Measurements from ENCODE around the gene SDC4.

SDC4 gene

DNA sequence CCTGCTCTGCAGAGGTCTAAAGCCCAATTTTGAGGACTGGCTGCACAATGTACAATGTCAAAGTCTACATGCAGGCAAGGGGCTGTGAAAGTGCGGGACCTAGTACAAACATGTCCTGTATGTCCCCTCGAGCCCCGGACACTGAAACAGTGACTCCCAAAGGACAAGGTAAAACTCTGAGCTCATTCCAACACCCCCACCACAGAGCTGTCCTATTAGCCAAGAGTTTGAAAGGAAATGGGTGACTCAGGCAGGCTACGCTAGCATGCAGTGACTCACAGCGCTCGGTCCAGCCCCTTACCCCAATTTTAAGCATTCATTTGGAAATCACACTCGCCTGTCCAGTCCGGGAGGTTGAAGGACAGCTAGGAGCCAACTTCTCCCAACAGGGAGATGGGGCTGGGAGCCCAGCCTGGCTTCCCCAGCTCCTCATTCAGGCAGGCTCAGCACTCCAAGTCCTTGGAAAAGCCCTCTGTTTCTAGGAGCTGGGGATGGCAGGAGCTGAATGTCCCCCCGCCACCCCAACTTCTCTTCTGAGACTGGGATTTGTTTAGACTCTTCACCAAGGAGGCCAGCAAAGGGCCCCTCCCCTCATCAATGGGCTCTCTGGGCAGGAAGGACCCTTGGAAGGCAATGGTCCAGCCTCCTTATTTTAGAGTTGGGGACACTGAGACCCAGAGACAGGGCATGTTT, 3.9 kb downstream of the SDC4 start:
- Histone ChIP-seq H4K20me1 (no peaks in the 10 kb centered on the region), H3K4me1 (peaks cover 51% of the 10 kb centered on the region), H3K27ac (no peak overlapping the region), H3K36me3 (no peaks in the 10 kb centered on the region), H3K4me2 (peak overlapping the region; percentile 99), H3K4me3 (no peak overlapping the region), H3K27me3 (peaks cover 23% of the 10 kb centered on the region), H3K9ac (no peak overlapping the region), H3K9me3 (no peaks in the 10 kb centered on the region)
- no peak for TF ChIP-seq Cebpa-rat (IDR thresholded peaks at IDR 0.05)

DNA sequence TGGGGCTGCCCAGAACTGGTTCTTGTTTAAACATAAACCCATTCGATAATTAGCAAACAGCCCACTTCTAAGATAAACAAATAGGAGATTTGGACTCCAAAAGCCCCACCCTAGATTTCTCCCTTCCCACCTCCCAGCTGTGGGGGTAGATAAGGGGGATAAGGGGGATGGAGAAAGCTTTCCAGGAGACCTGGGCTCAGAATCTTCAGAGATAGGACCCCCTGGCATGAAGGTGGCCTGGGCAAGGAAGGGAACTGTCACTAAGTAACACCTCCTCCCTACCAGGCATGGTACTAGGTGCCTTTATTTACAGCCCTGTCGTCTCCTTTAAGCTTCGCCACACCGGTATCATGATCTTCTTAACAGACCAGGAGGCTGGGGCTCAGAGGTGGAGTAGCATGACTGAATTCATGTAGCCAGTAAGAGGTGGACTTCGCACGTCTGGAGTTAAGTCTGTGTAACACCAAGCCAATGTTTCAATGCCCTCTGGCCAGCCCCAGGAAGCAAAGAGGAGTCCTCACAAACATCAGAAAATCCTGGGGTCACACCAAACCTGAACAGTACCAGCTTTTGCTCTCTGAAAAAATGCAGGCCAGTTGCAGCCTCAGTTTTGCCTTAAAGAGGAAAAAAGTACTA, 4.6 kb downstream of the SDC4 start:
- Histone ChIP-seq H3K27ac (no peak overlapping the region), H3K9me3 (no peaks in the 10 kb centered on the region), H3K27me3 (peaks cover 23% of the 10 kb centered on the region), H3K36me3 (no peaks in the 10 kb centered on the region), H4K20me1 (no peaks in the 10 kb centered on the region), H3K4me2 (no peak overlapping the region), H3K9ac (no peak overlapping the region), H3K4me3 (no peak overlapping the region), H3K4me1 (peaks cover 56% of the 10 kb centered on the region)
- no peak for TF ChIP-seq Cebpa-rat (IDR thresholded peaks at IDR 0.05)

DNA sequence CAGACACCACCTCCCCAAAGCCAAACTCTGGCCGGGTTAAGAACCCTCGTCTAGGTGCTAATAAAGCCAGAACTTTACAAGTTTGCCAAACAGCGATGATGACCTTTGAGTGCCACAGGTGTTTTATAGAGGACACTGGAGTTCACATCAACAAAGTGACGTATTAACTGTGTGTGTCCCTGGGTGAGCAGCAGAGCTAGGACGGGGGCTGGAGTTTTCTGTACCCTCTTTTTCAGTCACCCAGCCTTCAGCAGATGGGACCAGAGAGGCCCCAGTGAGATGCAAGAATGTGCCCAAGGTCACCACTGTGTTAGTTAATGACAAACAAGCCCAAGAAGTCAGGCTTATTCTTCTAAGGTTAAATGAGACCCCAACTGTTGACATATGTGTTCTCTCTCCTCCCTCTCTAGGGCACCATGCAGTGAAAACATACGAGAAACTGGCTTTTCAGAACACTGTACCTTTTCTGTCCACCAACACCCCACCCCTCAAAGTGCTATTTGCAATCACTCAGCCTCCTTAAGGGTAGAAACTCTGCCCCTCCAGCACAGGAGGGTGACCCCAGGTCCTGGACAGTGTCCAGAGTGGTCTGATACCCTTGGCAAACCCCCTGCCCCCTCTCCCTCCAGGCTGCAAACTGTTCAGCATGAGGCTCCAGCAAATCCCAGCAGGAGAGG, 5.2 kb downstream of the SDC4 start:
- no peaks in the 10 kb centered on the region for H4K20me1 ChIP-seq
- H3K4me2 ChIP-seq = no peak overlapping the region
- no peak for TF ChIP-seq Cebpa-rat (IDR thresholded peaks at IDR 0.05)
- no peaks in the 10 kb centered on the region for H3K36me3 ChIP-seq
- H3K4me3 ChIP-seq = no peak overlapping the region
- H3K4me1 ChIP-seq = peaks cover 52% of the 10 kb centered on the region
- no peaks in the 10 kb centered on the region for H3K9me3 ChIP-seq
- no peak overlapping the region for H3K27ac ChIP-seq
- H3K9ac ChIP-seq = no peak overlapping the region
- peaks cover 23% of the 10 kb centered on the region for H3K27me3 ChIP-seq

DNA sequence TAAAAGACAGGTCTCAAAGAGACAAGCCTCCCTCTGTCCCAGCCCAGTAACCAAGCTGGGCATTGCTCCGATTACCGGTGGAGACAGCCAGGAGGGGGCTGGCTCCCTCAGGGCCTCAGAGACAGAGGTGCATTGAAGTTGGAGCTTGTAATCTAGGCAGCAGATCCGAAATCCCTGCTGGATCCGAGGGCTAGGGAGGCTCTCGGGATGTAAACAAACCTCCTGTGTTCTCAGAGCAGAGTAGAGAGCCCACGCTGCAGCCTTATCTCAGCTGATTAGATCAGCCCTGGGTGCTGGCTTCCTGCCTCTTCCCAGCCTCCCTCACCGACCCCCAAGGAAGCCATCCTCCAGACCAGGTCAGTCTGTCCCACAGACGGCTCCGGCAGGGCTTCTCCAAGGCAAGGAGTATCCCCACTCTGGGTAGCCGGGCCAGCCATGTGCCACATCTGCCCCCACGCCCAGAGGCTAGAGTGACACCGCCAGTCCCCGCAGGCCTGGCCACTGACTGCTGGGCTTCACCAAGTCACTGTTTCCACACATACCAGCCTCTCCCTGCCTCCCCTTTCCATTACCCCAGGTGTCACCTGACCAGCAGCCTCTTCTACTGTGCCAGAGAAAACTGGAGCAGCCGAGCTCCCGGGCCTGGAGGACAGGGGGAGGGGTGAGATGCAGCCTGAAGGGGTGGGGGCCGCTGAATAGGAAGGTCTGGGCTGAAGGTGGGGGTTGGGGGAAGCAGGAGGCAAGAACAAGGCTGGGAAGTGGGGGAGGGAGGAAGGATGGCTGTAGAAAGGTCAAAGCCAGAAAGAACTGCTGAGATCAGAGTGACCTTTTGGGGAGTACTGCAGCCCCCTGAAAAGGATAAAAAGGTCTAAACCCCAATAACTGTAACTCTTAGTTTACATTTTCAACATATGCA, 6.0 kb downstream of the SDC4 start:
- TF ChIP-seq Cebpa-rat (IDR thresholded peaks at IDR 0.05) = no peak
- peaks cover 17% of the 10 kb centered on the region for H3K27me3 ChIP-seq
- no peak overlapping the region for H3K4me3 ChIP-seq
- H3K4me2 ChIP-seq = no peak overlapping the region
- H3K27ac ChIP-seq = no peak overlapping the region
- H3K4me1 ChIP-seq = peaks cover 44% of the 10 kb centered on the region
- H3K36me3 ChIP-seq = no peaks in the 10 kb centered on the region
- no peaks in the 10 kb centered on the region for H4K20me1 ChIP-seq
- no peaks in the 10 kb centered on the region for H3K9me3 ChIP-seq
- no peak overlapping the region for H3K9ac ChIP-seq

DNA sequence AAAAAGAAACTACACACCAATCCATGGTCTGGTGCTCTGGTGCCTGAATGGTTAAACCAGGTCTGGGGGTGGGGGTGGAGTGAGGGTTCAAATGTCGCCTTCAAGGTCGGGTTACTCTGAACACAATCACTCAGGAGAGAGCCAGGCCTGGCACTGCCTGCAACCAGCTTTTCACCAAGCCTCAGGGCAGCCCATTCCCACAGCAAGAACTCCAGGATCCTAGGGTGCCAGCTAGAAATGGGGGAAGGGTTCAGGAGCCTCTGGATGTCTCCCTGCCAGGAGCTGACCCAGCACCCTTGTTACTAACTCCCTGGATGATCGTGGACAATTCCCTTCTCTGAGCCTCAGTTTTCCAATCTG, 6.7 kb downstream of the SDC4 start:
- H3K36me3 ChIP-seq = no peaks in the 10 kb centered on the region

DNA sequence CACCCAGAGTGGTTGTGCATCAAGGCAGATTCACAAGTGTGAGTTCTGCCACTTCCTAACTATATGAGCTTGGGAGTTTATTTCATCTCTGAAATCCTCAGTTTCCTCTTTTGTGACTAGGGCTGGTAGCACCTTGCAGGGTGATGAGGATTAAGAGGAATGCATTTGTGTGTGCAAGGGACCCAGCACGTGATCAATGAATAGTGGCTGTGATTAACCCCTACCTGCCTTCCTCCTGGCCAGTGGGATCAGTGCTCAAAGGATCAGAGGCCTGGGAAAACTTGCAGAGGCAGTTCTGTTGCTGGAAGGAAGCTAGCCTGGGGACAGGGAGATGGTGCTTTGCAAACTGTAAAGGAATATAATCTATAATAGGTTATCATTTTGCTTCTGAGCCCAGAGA, 7.3 kb downstream of the SDC4 start:
- no peaks in the 10 kb centered on the region for H4K20me1 ChIP-seq
- no peak overlapping the region for H3K9ac ChIP-seq
- H3K27me3 ChIP-seq = peaks cover 6% of the 10 kb centered on the region; the same call in 1 of the 2 replicates
- no peaks in the 10 kb centered on the region for H3K9me3 ChIP-seq
- H3K4me2 ChIP-seq = no peak overlapping the region
- H3K27ac ChIP-seq = no peak overlapping the region
- peaks cover 31% of the 10 kb centered on the region for H3K4me1 ChIP-seq
- no peak for TF ChIP-seq Cebpa-rat (IDR thresholded peaks at IDR 0.05)
- H3K36me3 ChIP-seq = no peaks in the 10 kb centered on the region
- H3K4me3 ChIP-seq = no peak overlapping the region

More for the DNA sequence above, 6.7 kb downstream of the SDC4 start:
- Histone ChIP-seq H3K9me3 (no peaks in the 10 kb centered on the region), H3K27ac (no peak overlapping the region), H4K20me1 (no peaks in the 10 kb centered on the region), H3K27me3 (peaks cover 11% of the 10 kb centered on the region), H3K9ac (no peak overlapping the region), H3K4me3 (no peak overlapping the region), H3K4me1 (peaks cover 37% of the 10 kb centered on the region), H3K4me2 (no peak overlapping the region)
- TF ChIP-seq Cebpa-rat (IDR thresholded peaks at IDR 0.05) = no peak

DNA sequence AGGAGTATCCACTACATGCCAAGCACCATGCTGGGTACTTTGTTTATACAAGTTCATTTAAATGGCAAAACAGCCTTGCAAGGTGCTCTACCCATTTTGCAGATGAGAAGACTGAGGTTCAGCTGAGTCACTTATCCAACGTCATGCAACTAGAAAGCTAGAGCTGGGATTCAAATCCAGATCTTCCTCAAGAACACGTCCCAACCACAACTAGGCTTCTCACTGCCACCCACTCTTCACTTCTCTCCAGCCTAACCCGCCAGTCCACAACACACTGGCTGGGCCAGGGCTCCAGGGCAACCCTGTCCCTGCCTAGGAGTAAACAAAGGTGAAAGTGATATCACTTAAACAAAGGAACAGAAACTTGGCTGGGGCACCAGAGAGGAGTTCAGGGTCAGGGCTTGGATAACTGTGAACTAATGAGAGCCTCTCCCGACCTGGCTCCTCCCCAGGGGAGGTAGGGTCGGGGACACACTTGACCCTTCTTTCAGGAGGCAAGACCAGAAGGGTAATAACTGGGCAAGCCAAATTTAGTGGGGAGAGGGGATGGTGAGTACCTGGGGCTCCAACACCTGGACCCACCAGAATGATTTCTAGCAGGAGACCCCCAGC, 7.9 kb downstream of the SDC4 start:
- Histone ChIP-seq H3K9me3 (no peaks in the 10 kb centered on the region), H3K36me3 (no peaks in the 10 kb centered on the region), H3K4me1 (peaks cover 25% of the 10 kb centered on the region), H4K20me1 (no peaks in the 10 kb centered on the region), H3K4me2 (no peak overlapping the region), H3K9ac (no peak overlapping the region), H3K4me3 (no peak overlapping the region), H3K27ac (no peak overlapping the region), H3K27me3 (peaks cover 3% of the 10 kb centered on the region; the same call in 1 of the 2 replicates)
- TF ChIP-seq Cebpa-rat (IDR thresholded peaks at IDR 0.05) = no peak

DNA sequence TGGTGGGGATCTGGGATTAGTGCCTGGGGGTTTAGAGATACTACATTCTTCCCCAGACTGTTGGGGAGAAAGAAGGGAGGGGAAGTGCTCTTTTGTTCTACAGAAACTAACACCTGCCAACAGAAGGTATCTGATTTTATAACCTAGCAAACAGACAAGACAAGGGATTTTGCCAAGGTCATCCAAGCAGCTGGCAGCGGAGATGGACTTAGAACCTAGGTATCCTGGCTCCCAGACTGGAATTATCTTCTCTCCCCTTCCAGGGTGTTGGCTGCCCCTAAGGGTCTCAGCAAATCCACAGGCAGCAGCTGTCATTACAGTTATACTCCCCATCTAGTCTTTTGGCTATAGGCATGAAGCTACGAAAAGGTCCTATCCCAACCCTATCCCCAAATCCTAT, 8.4 kb downstream of the SDC4 start:
- H3K4me2 ChIP-seq = no peak overlapping the region
- no peak overlapping the region for H3K9ac ChIP-seq
- no peaks in the 10 kb centered on the region for H3K36me3 ChIP-seq
- H3K4me3 ChIP-seq = no peak overlapping the region
- no peaks in the 10 kb centered on the region for H4K20me1 ChIP-seq
- no peaks in the 10 kb centered on the region for H3K27me3 ChIP-seq
- no peaks in the 10 kb centered on the region for H3K9me3 ChIP-seq
- peaks cover 20% of the 10 kb centered on the region for H3K4me1 ChIP-seq
- no peak for TF ChIP-seq Cebpa-rat (IDR thresholded peaks at IDR 0.05)
- no peak overlapping the region for H3K27ac ChIP-seq

DNA sequence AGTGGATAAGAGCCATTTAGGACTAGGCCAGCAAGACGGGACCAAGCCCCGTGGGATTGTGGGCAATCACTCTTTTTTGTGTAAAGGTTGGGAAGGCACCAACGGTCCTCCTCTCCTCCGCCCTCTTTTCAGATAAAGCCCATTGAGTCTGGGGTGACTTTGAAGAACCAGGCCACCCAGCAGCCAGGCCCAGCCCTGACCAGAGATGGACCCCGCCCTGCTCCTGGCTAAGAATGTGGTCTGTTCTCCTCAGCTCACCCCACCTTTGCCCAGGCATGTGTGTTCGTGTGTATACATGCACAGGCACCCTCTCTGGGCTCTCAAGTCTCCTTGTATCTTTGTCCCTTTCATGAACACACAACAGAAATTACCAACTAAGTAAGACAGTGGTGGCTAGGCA, 9.1 kb downstream of the SDC4 start:
- no peak overlapping the region; the same call in 1 of the 2 replicates for H3K4me2 ChIP-seq
- H3K27ac ChIP-seq = no peak overlapping the region
- H3K9me3 ChIP-seq = no peaks in the 10 kb centered on the region
- no peaks in the 10 kb centered on the region for H3K27me3 ChIP-seq
- no peak overlapping the region for H3K9ac ChIP-seq
- no peaks in the 10 kb centered on the region for H4K20me1 ChIP-seq
- H3K4me3 ChIP-seq = no peak overlapping the region
- no peaks in the 10 kb centered on the region for H3K36me3 ChIP-seq
- peaks cover 13% of the 10 kb centered on the region for H3K4me1 ChIP-seq
- no peak for TF ChIP-seq Cebpa-rat (IDR thresholded peaks at IDR 0.05)

Data from BLaER1 (cell line).